GM23248 (cell line): Measurements from ENCODE around the gene TRERF1.

Source experiments
- EZH2 ChIP-seq: fragments of 200-600 bp; sonication (generic); IDR thresholded peaks from 2 replicates; pipeline ENCODE4 v1.6.1; 2018; ENCODE audit warnings: antibody characterized with exemption, mild to moderate bottlenecking; ENCODE audit not compliant: insufficient read depth, poor library complexity, severe bottlenecking
- EZH2phosphoT487 ChIP-seq: fragments of 200-600 bp; sonication (generic); IDR thresholded peaks from 2 replicates; pipeline ENCODE4 v1.6.1; 2018; ENCODE audit warnings: antibody characterized with exemption, moderate library complexity, mild to moderate bottlenecking, low read depth; ENCODE audit not compliant: insufficient read depth

DNA sequence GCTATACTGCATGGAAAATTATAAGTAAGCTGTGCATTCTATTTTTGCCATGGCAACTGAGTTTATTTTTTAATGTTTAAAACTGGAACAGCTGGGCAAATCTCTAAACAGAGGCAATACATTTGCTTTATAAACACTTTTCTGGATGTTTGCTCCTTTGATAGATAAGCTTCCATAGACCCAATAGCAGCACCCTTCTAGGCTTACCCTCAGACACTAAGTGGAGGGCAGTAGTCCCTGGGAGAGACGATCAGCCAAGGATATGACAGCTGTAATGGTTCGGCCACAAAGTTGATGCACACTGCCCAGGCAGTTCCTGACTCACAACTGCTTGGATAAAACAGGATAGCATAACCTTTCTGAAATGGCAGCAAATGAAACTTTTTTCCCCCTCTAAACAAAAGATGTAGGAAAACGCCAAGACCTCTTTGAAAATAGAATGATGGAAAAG, 225.5 kb downstream of the TRERF1 start:
- TF ChIP-seq EZH2 (no peak), EZH2phosphoT487 (no peak)
